Left renal pelvis (tissue), 4 donors: ENCODE measurements around the gene POU4F2. TPM values are rescaled to one million over a fixed set of nuclear protein-coding genes. Genes with fewer than 3 reads are reported as not detected.

Experiments used
- DNase-seq, 4 donors: peaks; one replicate each; pipeline ENCODE4 v3.0.0-alpha.2; 2013; ENCODE audit warnings: low read depth in 4 of 4, low spot score in 3 of 4
- polyA plus RNA-seq, 4 donors: library from polyadenylated mRNA; unstranded; fragments of 120-200 nt; gene quantifications; one replicate each; pipeline ENCODE4 v1.2.1, GENCODE V29; 2013; ENCODE audit not compliant: insufficient read length in 4 of 4

Gene POU4F2, protein sequence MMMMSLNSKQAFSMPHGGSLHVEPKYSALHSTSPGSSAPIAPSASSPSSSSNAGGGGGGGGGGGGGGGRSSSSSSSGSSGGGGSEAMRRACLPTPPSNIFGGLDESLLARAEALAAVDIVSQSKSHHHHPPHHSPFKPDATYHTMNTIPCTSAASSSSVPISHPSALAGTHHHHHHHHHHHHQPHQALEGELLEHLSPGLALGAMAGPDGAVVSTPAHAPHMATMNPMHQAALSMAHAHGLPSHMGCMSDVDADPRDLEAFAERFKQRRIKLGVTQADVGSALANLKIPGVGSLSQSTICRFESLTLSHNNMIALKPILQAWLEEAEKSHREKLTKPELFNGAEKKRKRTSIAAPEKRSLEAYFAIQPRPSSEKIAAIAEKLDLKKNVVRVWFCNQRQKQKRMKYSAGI
- not detected for polyA plus RNA-seq

DNA sequence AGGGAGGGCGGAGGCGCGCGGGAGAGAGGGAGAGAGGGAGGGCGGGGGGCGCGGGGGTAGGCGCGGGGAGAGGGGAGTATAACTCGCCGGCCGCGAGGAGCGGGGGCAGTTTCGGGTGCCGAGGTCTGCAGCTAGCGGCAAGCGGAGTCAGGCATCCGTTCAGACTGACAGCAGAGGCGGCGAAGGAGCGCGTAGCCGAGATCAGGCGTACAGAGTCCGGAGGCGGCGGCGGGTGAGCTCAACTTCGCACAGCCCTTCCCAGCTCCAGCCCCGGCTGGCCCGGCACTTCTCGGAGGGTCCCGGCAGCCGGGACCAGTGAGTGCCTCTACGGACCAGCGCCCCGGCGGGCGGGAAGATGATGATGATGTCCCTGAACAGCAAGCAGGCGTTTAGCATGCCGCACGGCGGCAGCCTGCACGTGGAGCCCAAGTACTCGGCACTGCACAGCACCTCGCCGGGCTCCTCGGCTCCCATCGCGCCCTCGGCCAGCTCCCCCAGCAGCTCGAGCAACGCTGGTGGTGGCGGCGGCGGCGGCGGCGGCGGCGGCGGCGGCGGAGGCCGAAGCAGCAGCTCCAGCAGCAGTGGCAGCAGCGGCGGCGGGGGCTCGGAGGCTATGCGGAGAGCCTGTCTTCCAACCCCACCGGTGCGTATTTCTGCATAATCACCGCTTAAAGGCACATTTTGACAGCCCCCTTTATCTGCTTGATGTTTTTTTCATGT is at the start of gene POU4F2:
POU4F2 (plus strand) TSS at position 108 of the 720 bp plus-strand sequence; CDS start at position 356, 248 bp downstream.
- no peak for DNase-seq

GRCh38 chr4:146590801-146591200 is 47.9 kb upstream of the POU4F2 start:
- no peak for DNase-seq

DNA sequence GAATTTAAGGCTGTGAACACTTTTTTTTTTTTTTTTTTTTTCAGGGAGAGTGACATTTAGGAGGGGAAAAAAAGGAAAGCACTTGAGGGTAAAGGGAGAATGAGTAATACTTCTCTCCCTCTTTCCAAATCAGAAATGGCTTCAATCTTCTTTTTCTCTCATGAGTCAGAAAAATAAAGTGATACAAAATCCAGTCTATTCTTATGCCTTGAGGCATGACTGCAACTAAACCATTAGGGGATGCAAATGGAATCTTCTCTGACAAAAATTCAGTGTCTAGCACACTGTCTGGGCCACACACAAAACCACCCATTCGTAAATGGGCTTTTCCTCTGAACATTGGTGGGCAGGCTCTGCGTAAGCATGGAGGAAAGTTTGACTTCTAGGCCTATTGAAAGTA is 46.7 kb upstream of the POU4F2 start:
- DNase-seq, result no peak

DNA sequence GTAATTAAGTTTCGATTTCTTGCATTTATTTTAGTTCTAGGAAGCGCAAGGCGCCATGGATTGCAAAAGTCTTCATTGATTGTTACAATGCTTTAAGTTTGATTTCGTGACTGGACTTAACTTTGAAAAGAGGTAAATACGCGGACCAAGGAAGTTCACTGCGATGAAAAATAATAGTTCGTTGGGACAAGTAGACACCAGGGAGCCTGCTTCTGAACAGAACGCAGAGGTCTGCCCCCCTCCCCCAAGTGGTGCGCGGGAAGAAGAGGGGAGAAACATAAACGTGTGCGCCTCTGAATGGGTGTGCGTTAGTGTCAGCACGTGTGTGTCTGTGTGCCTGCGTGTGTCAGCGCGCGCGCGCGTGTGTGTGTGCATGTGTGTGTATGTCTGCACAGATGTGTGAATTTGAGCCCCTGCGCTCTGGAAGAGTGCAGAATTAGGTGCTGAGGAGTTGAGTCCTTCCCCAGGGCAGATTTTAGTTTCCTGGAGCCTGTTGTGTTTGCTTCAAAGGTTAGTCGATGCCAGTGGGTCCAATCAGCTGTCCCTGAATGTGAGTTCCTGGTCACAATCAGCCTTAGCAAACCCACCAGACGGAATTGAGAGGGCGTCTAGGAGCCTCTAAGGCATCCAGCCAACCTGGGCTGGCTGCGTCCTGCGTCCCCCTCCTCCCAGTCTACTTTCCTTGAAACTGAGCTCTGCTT is 5.8 kb upstream of the POU4F2 start:
- no peak for DNase-seq

GRCh38 chr4:146633471-146633800 is 5.3 kb upstream of the POU4F2 start:
- no peak for DNase-seq

DNA sequence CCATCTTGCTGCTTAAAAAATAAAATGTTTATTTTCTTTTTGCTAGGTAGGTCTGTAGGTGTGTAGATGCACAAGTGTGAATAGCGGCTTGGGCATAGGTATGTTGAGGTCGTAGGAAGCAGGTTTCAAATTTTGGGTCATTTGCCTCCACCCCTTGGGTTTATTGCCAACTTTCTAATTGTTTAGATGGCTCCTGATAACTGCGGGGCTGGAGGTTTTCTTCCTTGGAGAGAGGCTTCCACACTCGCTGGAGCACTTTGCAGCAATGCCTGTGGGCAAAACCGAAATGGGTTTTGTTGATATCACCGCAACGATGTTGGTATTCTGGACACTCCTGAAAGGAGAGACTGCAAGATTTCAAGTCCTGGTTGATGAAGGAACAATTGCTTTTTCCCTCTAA is 3.9 kb upstream of the POU4F2 start:
- no peak for DNase-seq

DNA sequence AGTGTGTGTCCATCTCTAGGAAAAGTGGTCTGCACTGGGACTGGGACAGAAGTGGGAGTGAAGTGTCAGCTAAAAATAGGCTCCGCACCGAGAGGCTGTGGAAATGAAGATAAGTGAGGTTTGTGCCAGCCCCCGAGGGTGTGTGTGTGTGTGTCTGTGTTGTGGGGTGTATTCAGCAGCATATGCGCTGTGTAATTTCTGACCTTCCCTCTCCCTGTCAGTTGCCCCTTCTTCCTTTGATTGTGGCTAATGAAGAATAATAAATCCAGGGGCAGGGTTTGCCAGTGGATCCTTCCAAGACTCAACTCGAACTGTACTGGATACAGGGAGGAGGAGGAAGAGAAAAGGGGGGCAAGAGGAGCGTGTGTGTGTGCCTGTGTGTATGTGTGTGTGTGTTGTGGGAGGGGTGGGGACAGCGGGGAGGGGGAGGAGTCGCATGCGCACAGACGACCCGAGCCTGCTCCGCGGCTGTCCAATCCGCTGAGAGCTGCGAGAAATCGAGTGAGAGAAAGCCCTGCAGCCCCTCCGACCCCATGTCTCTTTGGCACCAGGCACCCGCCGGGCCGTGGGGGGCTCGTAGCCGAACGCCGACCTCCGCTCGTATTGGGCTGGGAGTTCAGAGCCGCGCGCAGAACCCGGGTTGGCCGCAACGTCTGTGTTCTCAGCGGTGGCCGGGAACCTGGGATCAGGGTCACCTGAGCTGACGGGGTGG is 916 bp upstream of the POU4F2 start:
- no peak for DNase-seq

DNA sequence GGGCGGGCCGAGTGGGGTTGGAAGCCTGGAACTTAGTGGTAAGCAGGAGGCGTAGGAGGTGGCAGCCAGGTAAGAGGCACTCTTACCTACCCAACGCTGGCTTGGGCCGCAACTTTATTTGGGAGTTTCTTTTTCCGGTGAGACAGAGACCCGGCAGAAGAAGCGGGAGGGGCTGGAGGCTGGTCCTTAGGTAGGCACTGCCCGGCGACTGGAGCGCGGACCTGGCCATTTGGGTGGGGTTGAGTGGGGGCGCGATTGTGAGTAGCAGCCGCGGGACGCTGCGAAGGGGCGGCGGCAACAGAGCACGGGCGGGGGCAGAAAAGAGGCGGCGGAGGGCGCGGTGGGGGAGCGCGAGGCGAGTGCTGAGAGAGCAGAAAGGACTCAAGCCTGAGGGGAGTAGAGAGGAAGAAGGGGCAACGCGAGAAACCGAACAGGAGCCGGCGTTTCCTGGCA is 334 bp upstream of the POU4F2 start:
- no peak for DNase-seq

DNA sequence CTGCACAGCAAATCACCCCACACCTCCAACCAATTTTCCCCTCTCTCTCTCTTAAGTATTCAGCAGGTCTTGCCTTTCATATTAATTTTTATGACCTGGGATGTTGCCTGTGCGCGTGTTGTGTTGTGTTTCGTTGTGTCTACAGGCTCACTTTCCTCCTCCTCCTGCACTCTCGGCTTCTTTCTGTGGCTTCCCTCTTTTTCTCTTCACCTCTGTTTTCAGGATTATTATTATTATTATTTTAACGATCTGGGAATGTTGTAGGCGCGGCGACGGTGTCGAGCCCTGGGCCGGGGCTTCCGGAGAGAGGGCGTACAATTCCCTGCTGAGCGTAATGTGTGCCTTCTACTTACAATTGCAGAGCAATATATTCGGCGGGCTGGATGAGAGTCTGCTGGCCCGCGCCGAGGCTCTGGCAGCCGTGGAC is 826 bp downstream of the POU4F2 start:
- no peak for DNase-seq

GRCh38 chr4:146640021-146640464 is 1.4 kb downstream of the POU4F2 start:
- DNase-seq, result no peak

DNA sequence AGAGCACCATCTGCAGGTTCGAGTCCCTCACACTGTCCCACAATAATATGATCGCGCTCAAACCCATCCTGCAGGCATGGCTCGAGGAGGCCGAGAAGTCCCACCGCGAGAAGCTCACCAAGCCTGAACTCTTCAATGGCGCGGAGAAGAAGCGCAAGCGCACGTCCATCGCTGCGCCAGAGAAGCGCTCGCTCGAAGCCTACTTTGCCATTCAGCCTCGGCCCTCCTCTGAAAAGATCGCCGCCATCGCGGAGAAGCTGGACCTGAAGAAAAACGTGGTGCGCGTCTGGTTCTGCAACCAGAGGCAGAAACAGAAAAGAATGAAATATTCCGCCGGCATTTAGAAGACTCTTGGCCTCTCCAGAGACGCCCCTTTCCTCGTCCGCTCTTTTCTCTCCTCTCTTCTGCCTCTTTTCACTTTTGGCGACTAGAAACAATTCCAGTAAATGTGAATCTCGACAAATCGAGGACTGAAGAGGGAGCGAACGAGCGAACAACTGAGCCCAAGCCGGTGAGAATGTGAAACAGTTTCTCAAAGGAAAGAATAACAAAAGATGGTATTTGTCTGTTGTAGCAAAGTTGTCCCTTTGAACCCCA is 1.9 kb downstream of the POU4F2 start:
- DNase-seq, result no peak

GRCh38 chr4:146641762-146642161 is 3.1 kb downstream of the POU4F2 start:
- DNase-seq, result no peak

DNA sequence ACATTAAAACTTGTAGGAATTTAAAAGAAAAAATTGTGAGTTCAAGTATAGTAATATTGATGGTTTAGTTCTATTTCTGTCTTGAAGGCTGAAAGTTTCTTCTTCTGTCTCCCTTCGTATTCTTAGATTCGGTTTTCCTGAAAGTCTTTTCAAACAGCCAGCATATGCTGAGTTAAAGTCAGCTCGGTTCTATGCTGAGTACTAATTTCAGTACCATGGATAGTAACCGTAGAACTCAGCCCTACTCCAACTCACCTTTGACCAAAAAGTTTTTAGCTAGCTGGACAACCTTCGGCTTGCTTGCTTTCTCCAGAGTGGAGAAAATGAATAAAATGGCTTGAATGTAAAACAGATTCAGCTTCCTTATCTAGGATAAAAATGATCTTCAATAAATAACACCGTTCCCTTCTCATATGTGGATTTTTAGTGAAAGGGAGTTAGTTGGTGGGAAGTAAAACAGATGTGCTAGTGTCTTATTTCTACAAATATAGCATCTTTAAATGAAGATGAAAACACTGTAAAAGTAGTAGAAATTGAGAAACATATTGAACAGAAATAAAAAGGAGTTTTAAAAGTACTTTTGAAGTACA is 5.2 kb downstream of the POU4F2 start:
- no peak for DNase-seq

- DNase-seq, result no peak
Observed at GRCh38 chr4:146645921-146646320, 7.2 kb downstream of the POU4F2 start.

- DNase-seq, result no peak
Observed at GRCh38 chr4:146646593-146647325, 8.1 kb downstream of the POU4F2 start.

DNA sequence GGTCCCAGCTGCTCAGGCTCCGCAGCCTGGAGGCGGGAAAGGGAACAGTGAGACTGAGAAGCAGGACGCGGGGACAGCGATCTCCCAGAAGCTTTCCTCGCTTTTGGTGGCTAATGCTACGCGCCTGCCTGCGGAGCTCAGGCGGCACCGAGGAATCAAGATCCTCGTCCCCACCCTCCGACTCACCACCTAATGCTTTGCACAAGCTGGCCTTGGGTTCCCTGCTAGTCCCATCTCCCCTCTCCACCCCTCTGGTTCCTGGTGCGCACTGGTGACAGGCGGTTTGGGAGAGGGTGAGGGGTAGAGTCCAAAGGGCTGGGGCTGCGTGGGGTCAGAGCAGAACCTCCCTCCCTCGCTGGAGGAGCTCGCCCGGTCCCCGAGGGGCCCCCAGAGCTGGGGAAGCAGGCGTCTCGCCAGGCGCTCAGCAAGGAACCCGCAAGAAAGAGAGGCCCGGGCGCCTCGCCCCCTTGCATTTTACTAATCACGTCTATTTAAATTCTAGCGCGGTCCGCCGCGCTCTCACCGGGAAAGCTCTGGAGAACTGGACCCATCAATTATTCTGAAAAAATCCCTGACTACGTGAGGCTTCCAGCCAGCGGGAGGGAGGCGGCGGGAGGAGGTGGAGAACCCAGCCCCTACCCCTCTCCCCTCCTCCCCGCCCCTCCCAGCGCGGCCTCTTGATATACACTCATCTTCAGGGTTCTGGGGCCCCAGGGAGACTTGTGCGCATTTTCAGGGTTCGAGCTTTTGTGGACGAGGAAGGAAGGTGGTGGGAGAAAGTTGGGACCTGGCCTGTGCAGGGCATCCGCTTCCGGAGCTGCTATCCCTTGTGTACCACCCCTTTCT is 9.1 kb downstream of the POU4F2 start:
- DNase-seq, result no peak

- DNase-seq, result no peak
Observed at GRCh38 chr4:146648461-146648783, 9.7 kb downstream of the POU4F2 start.

GRCh38 chr4:146649232-146649631 is 10.5 kb downstream of the POU4F2 start:
- DNase-seq, result no peak
